PFSK-1 (cell line): ENCODE results near the gene WDR37.

Source experiments
- POLR2AphosphoS5 ChIP-seq: IDR thresholded peaks from 2 replicates; pipeline ENCODE4 v1.6.1; 2012; ENCODE audit warnings: low read depth, mild to moderate bottlenecking, control low read depth, low read length, moderate library complexity
- REST ChIP-seq, 2 experiments: IDR thresholded peaks; 2 replicates each; pipeline versions ENCODE4 v1.6.1 to v1.8.0; 2011 to 2012; ENCODE audit warnings: low read depth in 2 of 2, low read length in 2 of 2, control low read depth in 1 of 2, inconsistent platforms in 1 of 2, mild to moderate bottlenecking in 1 of 2, moderate library complexity in 1 of 2; ENCODE audit not compliant: insufficient read depth in 1 of 2
- SIN3A ChIP-seq: IDR thresholded peaks from 2 replicates; pipeline ENCODE4 v1.6.1; 2012; ENCODE audit warnings: mild to moderate bottlenecking, low read length, moderate library complexity, borderline replicate concordance; ENCODE audit not compliant: insufficient read depth
- TAF1 ChIP-seq: IDR thresholded peaks from 2 replicates; pipeline ENCODE4 v1.6.1; 2012; ENCODE audit warnings: low read length, control low read depth, borderline replicate concordance; ENCODE audit not compliant: insufficient read depth

GRCh38 chr10:1170867-1171180, 114.6 kb downstream of the WDR37 start:
- TF ChIP-seq POLR2AphosphoS5 (no peak), SIN3A (no peak), TAF1 (no peak), REST (IDR thresholded peaks at IDR 0.05; ENCODE audit: insufficient read depth in 1 of 2, low read depth in 2 of 2, low read length in 2 of 2) (no peak)
